Keratinocyte (primary cell): ENCODE results near the gene NUP98.

ENCODE experiments used
- EZH2 ChIP-seq: IDR thresholded peaks from one replicate; pipeline ENCODE4 v1.6.1; 2012; ENCODE audit warnings: inconsistent platforms, mild to moderate bottlenecking, low read length, moderate library complexity
- TF ChIP-seq, protein P1 (sequence below), 3 experiments: IDR thresholded peaks in 1 of 3; conservative IDR thresholded peaks in 1 of 3; optimal IDR thresholded peaks in 1 of 3; 2 replicates in 2 of 3; 3 replicates in 1 of 3; pipeline versions ENCODE3 to v1.5.1; 2011; ENCODE audit warnings: low read length in 3 of 3, mild to moderate bottlenecking in 3 of 3, moderate library complexity in 2 of 3, control low read depth in 1 of 3, inconsistent platforms in 1 of 3; ENCODE audit not compliant: insufficient read depth in 2 of 3; ENCODE audit errors: extremely low read depth in 1 of 3

DNA sequence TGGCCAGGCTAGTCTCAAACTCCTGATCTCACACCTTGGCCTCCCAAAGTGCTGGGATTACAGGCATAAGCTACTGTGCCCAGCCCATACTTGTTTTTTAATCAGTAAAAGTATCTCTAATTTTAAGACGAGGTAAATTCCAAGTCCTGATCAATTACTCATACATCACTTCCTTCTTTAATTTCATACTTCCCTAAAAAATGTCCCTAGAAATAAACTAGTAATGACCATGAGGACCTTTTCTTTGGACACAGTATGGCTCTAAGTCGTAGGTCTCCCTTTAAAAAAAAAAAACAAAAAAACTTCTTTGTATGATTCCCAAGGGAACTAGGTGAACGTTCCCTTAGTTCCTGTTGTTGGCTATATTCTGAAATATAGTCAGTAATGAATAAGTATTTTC, 29.8 kb downstream of the NUP98 start:
- TF ChIP-seq, protein P1, sequence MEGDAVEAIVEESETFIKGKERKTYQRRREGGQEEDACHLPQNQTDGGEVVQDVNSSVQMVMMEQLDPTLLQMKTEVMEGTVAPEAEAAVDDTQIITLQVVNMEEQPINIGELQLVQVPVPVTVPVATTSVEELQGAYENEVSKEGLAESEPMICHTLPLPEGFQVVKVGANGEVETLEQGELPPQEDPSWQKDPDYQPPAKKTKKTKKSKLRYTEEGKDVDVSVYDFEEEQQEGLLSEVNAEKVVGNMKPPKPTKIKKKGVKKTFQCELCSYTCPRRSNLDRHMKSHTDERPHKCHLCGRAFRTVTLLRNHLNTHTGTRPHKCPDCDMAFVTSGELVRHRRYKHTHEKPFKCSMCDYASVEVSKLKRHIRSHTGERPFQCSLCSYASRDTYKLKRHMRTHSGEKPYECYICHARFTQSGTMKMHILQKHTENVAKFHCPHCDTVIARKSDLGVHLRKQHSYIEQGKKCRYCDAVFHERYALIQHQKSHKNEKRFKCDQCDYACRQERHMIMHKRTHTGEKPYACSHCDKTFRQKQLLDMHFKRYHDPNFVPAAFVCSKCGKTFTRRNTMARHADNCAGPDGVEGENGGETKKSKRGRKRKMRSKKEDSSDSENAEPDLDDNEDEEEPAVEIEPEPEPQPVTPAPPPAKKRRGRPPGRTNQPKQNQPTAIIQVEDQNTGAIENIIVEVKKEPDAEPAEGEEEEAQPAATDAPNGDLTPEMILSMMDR (optimal IDR thresholded peaks at IDR 0.05 in 1 of 3, IDR thresholded peaks at IDR 0.05 in 1 of 3, conservative IDR thresholded peaks at IDR 0.05 in 1 of 3; ENCODE audit: extremely low read depth in 1 of 3, insufficient read depth in 2 of 3, low read length in 3 of 3), result no peak
- TF ChIP-seq EZH2, result no peak
